Keratinocyte (primary cell): ENCODE data around the gene CUL3. TPM values are rescaled to one million over a fixed set of nuclear protein-coding genes. Genes with fewer than 3 reads are reported as not detected.

ENCODE experiments used
- DNase-seq: peaks from one replicate; pipeline ENCODE4 v3.0.0-alpha.2; 2011; ENCODE audit warnings: low read depth, missing footprints, low spot score
- FAIRE-seq: peaks from 2 replicates; lab custom pipeline; 2011; peaks lifted over from hg19 to GRCh38; lab: Jason Lieb, UNC
- H2AFZ ChIP-seq: 2 replicates; pipeline ENCODE4 v1.6.0; 2012; ENCODE audit warnings: low read length, control low read depth, inconsistent platforms; ENCODE audit not compliant: control insufficient read depth
- H3K27ac ChIP-seq: 2 replicates; pipeline ENCODE4 v1.5.1; 2011; ENCODE audit warnings: low read length; ENCODE audit not compliant: control insufficient read depth, insufficient read depth
- H3K27me3 ChIP-seq: 3 replicates; pipeline ENCODE4 v1.6.0; 2011; ENCODE audit warnings: low read length; ENCODE audit not compliant: control insufficient read depth, insufficient read depth; ENCODE audit errors: extremely low read depth
- H3K36me3 ChIP-seq, 2 experiments: 2 replicates in 1 of 2; 3 replicates in 1 of 2; pipeline ENCODE4 v1.5.1; 2011; ENCODE audit warnings: low read length in 2 of 2, mild to moderate bottlenecking in 1 of 2; ENCODE audit not compliant: control insufficient read depth in 2 of 2, insufficient read depth in 2 of 2; ENCODE audit errors: extremely low read depth in 1 of 2
- H3K4me1 ChIP-seq: 3 replicates; pipeline ENCODE4 v1.5.1; 2011; ENCODE audit warnings: low read length; ENCODE audit not compliant: control insufficient read depth, insufficient read depth; ENCODE audit errors: extremely low read depth
- H3K4me2 ChIP-seq: 3 replicates; pipeline ENCODE4 v1.6.0; 2011; ENCODE audit warnings: low read depth, low read length; ENCODE audit not compliant: control insufficient read depth, insufficient read depth; ENCODE audit errors: extremely low read depth
- H3K4me3 ChIP-seq, 3 experiments: fragments of 200-600 bp in 1 of 3; sonication (generic) in 1 of 3; 2 replicates in 2 of 3; 3 replicates in 1 of 3; pipeline ENCODE4 v1.5.1; 2011 to 2016; ENCODE audit warnings: low read length in 3 of 3, mild to moderate bottlenecking in 3 of 3, control low read depth in 2 of 3, inconsistent platforms in 1 of 3, low read depth in 1 of 3, mixed read lengths in 1 of 3, mixed run types in 1 of 3, moderate library complexity in 1 of 3; ENCODE audit not compliant: control insufficient read depth in 2 of 3, insufficient read depth in 2 of 3; ENCODE audit errors: extremely low read depth in 1 of 3
- H3K79me2 ChIP-seq: 2 replicates; pipeline ENCODE4 v1.6.0; 2012; ENCODE audit warnings: low read length; ENCODE audit not compliant: control insufficient read depth, insufficient read depth
- H3K9ac ChIP-seq: 3 replicates; pipeline ENCODE4 v1.6.0; 2011; ENCODE audit warnings: low read length; ENCODE audit not compliant: control insufficient read depth, insufficient read depth; ENCODE audit errors: extremely low read depth
- H3K9me1 ChIP-seq: 3 replicates; pipeline ENCODE4 v1.6.0; 2011; ENCODE audit warnings: low read length; ENCODE audit not compliant: control insufficient read depth, insufficient read depth; ENCODE audit errors: extremely low read depth
- H3K9me3 ChIP-seq: 2 replicates; pipeline ENCODE4 v1.5.1; 2012; ENCODE audit warnings: low read depth, low read length; ENCODE audit not compliant: control insufficient read depth
- H4K20me1 ChIP-seq: 3 replicates; pipeline ENCODE4 v1.6.0; 2011; ENCODE audit warnings: low read length; ENCODE audit not compliant: control insufficient read depth, insufficient read depth; ENCODE audit errors: extremely low read depth
- CTCF ChIP-seq, 3 experiments: IDR thresholded peaks in 1 of 3; conservative IDR thresholded peaks in 1 of 3; optimal IDR thresholded peaks in 1 of 3; 2 replicates in 2 of 3; 3 replicates in 1 of 3; pipeline versions ENCODE3 to v1.5.1; 2011; ENCODE audit warnings: low read length in 3 of 3, mild to moderate bottlenecking in 3 of 3, moderate library complexity in 2 of 3, control low read depth in 1 of 3, inconsistent platforms in 1 of 3; ENCODE audit not compliant: insufficient read depth in 2 of 3; ENCODE audit errors: extremely low read depth in 1 of 3
- EZH2 ChIP-seq: IDR thresholded peaks from one replicate; pipeline ENCODE4 v1.6.1; 2012; ENCODE audit warnings: inconsistent platforms, mild to moderate bottlenecking, low read length, moderate library complexity
- dilution Hi-C: fragments of 300-500 bp; cut with MboI; formaldehyde crosslinking; loops from one replicate; pipeline ENCODE4 v1.7.0; 2020; ENCODE audit warnings: low sequenced_read_pairs; ENCODE audit not compliant: extremely low pct_ligation_motif_present
- polyA plus RNA-seq, 5 experiments: library from polyadenylated mRNA; depleted of rRNA in 3 of 5; stranded (reverse) in 3 of 5; stranded (forward) in 1 of 5; unstranded in 1 of 5; fragments of >200 nt; gene quantifications; 1 replicate in 1 of 5; 2 replicates in 3 of 5; 3 replicates in 1 of 5; pipeline versions ENCODE4 v1.2.1 to v1.2.3, GENCODE V29; 2011 to 2012; ENCODE audit warnings: missing spikeins in 2 of 5, low read depth in 1 of 5, low replicate concordance in 1 of 5

Gene CUL3
- polyA plus RNA-seq, 1 donor (not counting 4 experiments of a cell fraction or from before 2014, with no cell fraction given): 71.7 TPM

GRCh38 chr2:224596289-224596688, 11.1 kb upstream of the CUL3 start:
- Histone ChIP-seq H3K4me2 (no peak overlapping the region), H3K79me2 (no peaks in the 10 kb centered on the region), H3K9ac (no peak overlapping the region), H3K4me3 (no peak overlapping the region), H3K9me3 (no peaks in the 10 kb centered on the region), H3K4me1 (no peaks in the 10 kb centered on the region), H3K9me1 (no peaks in the 10 kb centered on the region), H4K20me1 (no peaks in the 10 kb centered on the region), H3K27ac (no peak overlapping the region), H2AFZ (no peak overlapping the region), H3K27me3 (no peaks in the 10 kb centered on the region), H3K36me3 (no peaks in the 10 kb centered on the region)
- dilution Hi-C loops: no loop called here
- no peak for TF ChIP-seq CTCF (optimal IDR thresholded peaks at IDR 0.05 in 1 of 3, IDR thresholded peaks at IDR 0.05 in 1 of 3, conservative IDR thresholded peaks at IDR 0.05 in 1 of 3; ENCODE audit: extremely low read depth in 1 of 3, insufficient read depth in 2 of 3, low read length in 3 of 3)
- TF ChIP-seq EZH2: no peak
- FAIRE-seq: no peak
- no peak for DNase-seq

DNA sequence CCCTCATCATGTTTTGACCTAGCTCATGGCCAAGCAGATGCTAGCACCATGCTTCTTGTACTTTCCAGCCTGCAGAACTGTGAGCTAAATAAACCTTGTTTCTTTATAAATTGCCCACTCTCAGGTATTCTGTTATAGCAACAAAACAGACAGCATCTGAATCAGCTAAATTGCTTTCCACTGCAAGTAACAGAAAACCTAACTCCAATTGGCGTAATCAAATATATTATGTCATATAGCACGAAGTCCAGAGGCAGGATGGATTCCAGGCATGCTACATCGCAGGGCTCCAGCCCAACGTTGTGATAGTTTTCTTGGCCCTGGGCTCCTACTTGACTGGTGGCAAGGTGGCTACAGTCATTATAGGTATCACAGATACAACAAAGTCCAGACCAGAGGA, 10.4 kb upstream of the CUL3 start:
- no peak overlapping the region for H3K9ac ChIP-seq
- no peak for FAIRE-seq
- dilution Hi-C loops: no loop called here

More for the DNA sequence above, 10.4 kb upstream of the CUL3 start:
- Histone ChIP-seq H4K20me1 (no peaks in the 10 kb centered on the region), H3K4me3 (no peak overlapping the region), H3K4me1 (no peaks in the 10 kb centered on the region), H3K9me3 (no peaks in the 10 kb centered on the region), H2AFZ (no peak overlapping the region), H3K4me2 (no peak overlapping the region), H3K27me3 (no peaks in the 10 kb centered on the region), H3K36me3 (no peaks in the 10 kb centered on the region), H3K9me1 (no peaks in the 10 kb centered on the region), H3K79me2 (no peaks in the 10 kb centered on the region), H3K27ac (no peak overlapping the region)
- no peak for TF ChIP-seq EZH2
- TF ChIP-seq CTCF (optimal IDR thresholded peaks at IDR 0.05 in 1 of 3, IDR thresholded peaks at IDR 0.05 in 1 of 3, conservative IDR thresholded peaks at IDR 0.05 in 1 of 3; ENCODE audit: extremely low read depth in 1 of 3, insufficient read depth in 2 of 3, low read length in 3 of 3): no peak
- DNase-seq: no peak
